Gastrocnemius medialis (tissue), 4 donors: ENCODE results near the gene BARX2. TPM values are rescaled to one million over a fixed set of nuclear protein-coding genes. Genes with fewer than 3 reads are reported as not detected.

ENCODE experiments used
- ATAC-seq, 2 donors: fragments of 150-250 bp; one replicate each; pipeline ENCODE4 v1.9.1; 2016
- DNase-seq, 2 donors: peaks; one replicate each; pipeline ENCODE4 v3.0.0-alpha.2; 2019
- H3K27ac ChIP-seq, 4 donors: fragments of 200-600 bp; sonication (generic); 1 replicate in 1 of 4; 2 replicates in 3 of 4; pipeline ENCODE4 v1.5.1; 2016 to 2018; ENCODE audit warnings: mild to moderate bottlenecking in 2 of 4, moderate library complexity in 1 of 4
- H3K27me3 ChIP-seq, 3 donors: fragments of 200-600 bp; sonication (generic) in 2 of 3; 1 replicate in 1 of 3; 2 replicates in 2 of 3; pipeline versions ENCODE4 v1.5.1 to v1.6.0; 2016 to 2019; ENCODE audit warnings: mild to moderate bottlenecking in 1 of 3, moderate library complexity in 1 of 3
- H3K36me3 ChIP-seq, 2 donors: fragments of 200-600 bp; sonication (generic) in 1 of 2; one replicate each; pipeline ENCODE4 v1.5.1; 2017 to 2018
- H3K4me1 ChIP-seq, 2 donors: fragments of 200-600 bp; sonication (generic) in 1 of 2; one replicate each; pipeline ENCODE4 v1.5.1; 2016 to 2017; ENCODE audit warnings: mild to moderate bottlenecking in 2 of 2
- H3K4me3 ChIP-seq, 4 donors: fragments of 200-600 bp; sonication (generic) in 3 of 4; 1 replicate in 1 of 4; 2 replicates in 3 of 4; pipeline ENCODE4 v1.5.1; 2016 to 2019; ENCODE audit warnings: mild to moderate bottlenecking in 2 of 4
- H3K9me3 ChIP-seq, 3 donors: fragments of 200-600 bp; sonication (generic) in 2 of 3; 1 replicate in 1 of 3; 2 replicates in 2 of 3; pipeline ENCODE4 v1.5.1; 2016 to 2019
- CTCF ChIP-seq, 5 experiments: fragments of 450-650 bp in 3 of 5; fragments of 200-600 bp in 2 of 5; sonication (generic) in 2 of 5; IDR thresholded peaks in 4 of 5; conservative IDR thresholded peaks in 1 of 5; 1 replicate in 4 of 5; 2 replicates in 1 of 5; pipeline ENCODE4 v1.5.1; 2016 to 2019; ENCODE audit warnings: antibody characterized with exemption in 5 of 5, mild to moderate bottlenecking in 3 of 5, moderate library complexity in 3 of 5
- POLR2A ChIP-seq, 2 donors: fragments of 450-650 bp; IDR thresholded peaks; one replicate each; pipeline ENCODE4 v1.6.1; 2017; ENCODE audit warnings: antibody characterized with exemption in 2 of 2, mild to moderate bottlenecking in 2 of 2, moderate library complexity in 2 of 2
- in situ Hi-C, 4 donors: fragments of 200-750 bp; cut with MboI; loops; one replicate each; pipeline versions ENCODE4 v1.15.0 to v1.8.0; 2017; ENCODE audit warnings: low sequenced_read_pairs in 4 of 4
- intact Hi-C: fragments of 100-400 bp; cut with DNase I; formaldehyde crosslinking; loops from one replicate; pipeline ENCODE4 v1.15.1; 2023; ENCODE audit warnings: low total_unique reads
- total RNA-seq, 4 donors: library from RNA; depleted of rRNA; stranded (reverse); fragments of >200 nt; gene quantifications; one replicate each; pipeline versions ENCODE4 v1.1.0 to v1.2.3, GENCODE V29; 2016

Gene BARX2
- total RNA-seq, 4 donors from 2014 or later, result 1.2 to 4.4 TPM; not detected in 2

- Histone ChIP-seq H3K4me3 (no peak overlapping the region), H3K27ac (no peak overlapping the region), H3K4me1 (no peaks in the 10 kb centered on the region), H3K36me3 (no peaks in the 10 kb centered on the region), H3K27me3 (peaks cover 0 to 4% (median 0%) of the 10 kb centered on the region in 3 donors), H3K9me3 (no peaks in the 10 kb centered on the region)
- in situ Hi-C loops (no loop called here), intact Hi-C loops (loop anchor here (5.0 kb wide), 1 partner anchor 394 kb away; the partner anchor contains the start of gene TMEM45B)
- DNase-seq (no peak), ATAC-seq (no peak)
- TF ChIP-seq POLR2A (IDR thresholded peaks at IDR 0.05) (no peak), CTCF (IDR thresholded peaks at IDR 0.05 in 4 of 5, conservative IDR thresholded peaks at IDR 0.05 in 1 of 5) (no peak)
Measured at GRCh38 chr11:129423426-129423825, 47.8 kb downstream of the BARX2 start.

GRCh38 chr11:129425214-129425613, 49.6 kb downstream of the BARX2 start:
- in situ Hi-C loops, result no loop called here
- ATAC-seq (no peak), DNase-seq (no peak)
- Histone ChIP-seq H3K27ac (no peak overlapping the region), H3K36me3 (no peaks in the 10 kb centered on the region), H3K4me3 (no peak overlapping the region), H3K27me3 (peaks cover 0 to 4% (median 0%) of the 10 kb centered on the region in 3 donors), H3K4me1 (no peaks in the 10 kb centered on the region), H3K9me3 (no peaks in the 10 kb centered on the region)
- intact Hi-C loops, result no loop called here
- no peak for TF ChIP-seq POLR2A (IDR thresholded peaks at IDR 0.05)
- no peak for TF ChIP-seq CTCF (IDR thresholded peaks at IDR 0.05 in 4 of 5, conservative IDR thresholded peaks at IDR 0.05 in 1 of 5)

GRCh38 chr11:129426038-129426437, 50.4 kb downstream of the BARX2 start:
- no peak overlapping the region for H3K27ac ChIP-seq
- no peak for TF ChIP-seq POLR2A (IDR thresholded peaks at IDR 0.05)
- no peak for TF ChIP-seq CTCF (IDR thresholded peaks at IDR 0.05 in 4 of 5, conservative IDR thresholded peaks at IDR 0.05 in 1 of 5)
- no peaks in the 10 kb centered on the region for H3K4me1 ChIP-seq
- ATAC-seq (no peak), DNase-seq (no peak)
- in situ Hi-C loops (no loop called here), intact Hi-C loops (no loop called here)
- peaks cover 0 to 4% (median 0%) of the 10 kb centered on the region in 3 donors for H3K27me3 ChIP-seq
- no peaks in the 10 kb centered on the region for H3K9me3 ChIP-seq
- no peak overlapping the region for H3K4me3 ChIP-seq
- no peaks in the 10 kb centered on the region for H3K36me3 ChIP-seq

- in situ Hi-C loops, result no loop called here
- intact Hi-C loops, result no loop called here
- Histone ChIP-seq H3K36me3 (no peaks in the 10 kb centered on the region), H3K27me3 (peaks cover 0 to 4% (median 0%) of the 10 kb centered on the region in 3 donors), H3K4me1 (no peaks in the 10 kb centered on the region), H3K9me3 (no peaks in the 10 kb centered on the region), H3K27ac (no peak overlapping the region), H3K4me3 (no peak overlapping the region)
- no peak for ATAC-seq
- TF ChIP-seq CTCF (IDR thresholded peaks at IDR 0.05 in 4 of 5, conservative IDR thresholded peaks at IDR 0.05 in 1 of 5) (no peak), POLR2A (IDR thresholded peaks at IDR 0.05) (no peak)
- no peak for DNase-seq
Measured at GRCh38 chr11:129426776-129427175, 51.1 kb downstream of the BARX2 start.

- no peak overlapping the region for H3K4me3 ChIP-seq
- TF ChIP-seq POLR2A (IDR thresholded peaks at IDR 0.05) (no peak), CTCF (IDR thresholded peaks at IDR 0.05 in 4 of 5, conservative IDR thresholded peaks at IDR 0.05 in 1 of 5) (no peak)
- H3K9me3 ChIP-seq, result no peaks in the 10 kb centered on the region
- peaks cover 0 to 4% (median 0%) of the 10 kb centered on the region in 3 donors for H3K27me3 ChIP-seq
- in situ Hi-C loops (no loop called here), intact Hi-C loops (no loop called here)
- DNase-seq (no peak), ATAC-seq (no peak)
- no peaks in the 10 kb centered on the region for H3K4me1 ChIP-seq
- no peak overlapping the region for H3K27ac ChIP-seq
- H3K36me3 ChIP-seq, result no peaks in the 10 kb centered on the region
Measured at GRCh38 chr11:129427376-129427775, 51.7 kb downstream of the BARX2 start.
